NB4 (cell line): ENCODE results near the gene PRM2.

Experiments used
- CTCF ChIP-seq: IDR thresholded peaks from one replicate; pipeline ENCODE4 v1.5.1; 2012; ENCODE audit warnings: low read depth, low read length
- MAX ChIP-seq: IDR thresholded peaks from 2 replicates; pipeline ENCODE4 v1.6.1; 2011; ENCODE audit warnings: low read depth, low read length
- MYC ChIP-seq: IDR thresholded peaks from 2 replicates; pipeline ENCODE4 v1.6.1; 2011; ENCODE audit warnings: low read depth, low read length
- POLR2A ChIP-seq: IDR thresholded peaks from 2 replicates; pipeline ENCODE4 v1.6.1; 2011; ENCODE audit warnings: mild to moderate bottlenecking; ENCODE audit not compliant: insufficient read length; ENCODE audit errors: extremely low read depth

DNA sequence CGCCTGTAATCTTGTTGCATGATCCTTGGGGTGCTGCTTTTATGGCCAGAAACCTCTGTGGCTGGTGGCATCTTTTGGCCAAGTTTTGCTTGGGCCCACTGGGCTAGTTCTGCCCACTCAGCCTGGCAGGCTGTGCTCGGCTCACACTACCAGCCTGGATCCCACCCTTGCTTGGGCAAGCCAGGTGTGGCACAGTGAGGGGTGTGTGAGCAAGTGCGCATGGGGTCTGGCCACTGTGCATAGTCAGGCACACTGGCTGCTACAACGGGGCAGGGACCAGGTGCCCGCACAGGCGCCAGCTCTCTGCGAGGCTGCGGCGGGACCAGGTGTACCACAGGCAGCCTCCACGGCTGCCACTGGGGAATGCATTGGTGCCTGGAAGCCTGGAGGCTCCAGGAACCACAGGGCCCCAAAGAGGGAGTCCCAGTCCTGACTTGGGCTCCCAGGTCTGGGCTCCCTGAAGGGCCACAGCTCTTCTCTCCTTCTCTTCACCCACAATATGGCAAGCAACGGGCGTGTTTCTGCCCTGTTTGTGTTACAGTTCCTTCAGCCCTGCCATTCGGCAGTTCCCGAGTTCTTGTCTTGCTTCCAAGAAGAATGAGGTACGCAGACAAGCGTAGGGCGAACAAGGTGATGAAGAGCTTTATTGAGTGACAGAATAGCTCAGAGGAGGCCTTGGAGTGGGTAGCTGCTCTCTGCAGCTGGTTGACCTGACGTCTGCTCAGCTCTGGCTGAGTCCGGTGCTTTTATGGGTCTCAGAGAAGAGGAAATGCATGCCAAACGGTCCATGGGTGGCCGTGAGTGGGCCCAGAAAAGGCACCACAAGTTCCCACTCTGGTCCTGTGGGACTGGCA, 31.6 kb upstream of the PRM2 start:
- TF ChIP-seq CTCF (no peak), POLR2A (no peak), MYC (no peak), MAX (no peak)
